ENCODE measurements around the gene YY2. TPM values are rescaled to one million over a fixed set of nuclear protein-coding genes. Genes with fewer than 3 reads are reported as not detected.
"Not testable (repeated sequence)": the region's sequence is repeated elsewhere in the genome, so short reads cannot be mapped to it uniquely, and the experiment has no call there.

The YY2 gene
- total RNA-seq, 2 donors from 2014 or later = 1.5 to 4.2 TPM

DNA sequence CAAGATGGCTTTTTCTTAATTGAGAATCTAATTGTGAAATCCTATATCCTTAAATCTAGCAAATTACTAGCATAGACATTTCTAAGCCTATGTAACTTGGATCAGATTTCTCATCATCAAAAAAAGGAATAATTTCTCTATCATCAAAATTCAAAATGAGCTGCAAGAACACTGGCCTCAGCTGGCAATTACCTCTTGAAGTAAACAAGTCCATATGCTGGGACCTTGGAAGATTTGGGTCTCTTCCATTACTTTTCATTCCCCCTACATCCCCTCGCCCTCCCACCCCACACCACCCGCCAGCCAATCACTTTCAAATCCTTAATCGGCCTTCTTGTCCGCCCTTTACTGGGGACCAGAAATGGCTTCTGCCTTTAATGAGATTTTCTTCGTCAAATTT lies 39.7 kb upstream of the YY2 start:
- no peak overlapping the region for H3K4me3 ChIP-seq
- TF ChIP-seq, protein P1, sequence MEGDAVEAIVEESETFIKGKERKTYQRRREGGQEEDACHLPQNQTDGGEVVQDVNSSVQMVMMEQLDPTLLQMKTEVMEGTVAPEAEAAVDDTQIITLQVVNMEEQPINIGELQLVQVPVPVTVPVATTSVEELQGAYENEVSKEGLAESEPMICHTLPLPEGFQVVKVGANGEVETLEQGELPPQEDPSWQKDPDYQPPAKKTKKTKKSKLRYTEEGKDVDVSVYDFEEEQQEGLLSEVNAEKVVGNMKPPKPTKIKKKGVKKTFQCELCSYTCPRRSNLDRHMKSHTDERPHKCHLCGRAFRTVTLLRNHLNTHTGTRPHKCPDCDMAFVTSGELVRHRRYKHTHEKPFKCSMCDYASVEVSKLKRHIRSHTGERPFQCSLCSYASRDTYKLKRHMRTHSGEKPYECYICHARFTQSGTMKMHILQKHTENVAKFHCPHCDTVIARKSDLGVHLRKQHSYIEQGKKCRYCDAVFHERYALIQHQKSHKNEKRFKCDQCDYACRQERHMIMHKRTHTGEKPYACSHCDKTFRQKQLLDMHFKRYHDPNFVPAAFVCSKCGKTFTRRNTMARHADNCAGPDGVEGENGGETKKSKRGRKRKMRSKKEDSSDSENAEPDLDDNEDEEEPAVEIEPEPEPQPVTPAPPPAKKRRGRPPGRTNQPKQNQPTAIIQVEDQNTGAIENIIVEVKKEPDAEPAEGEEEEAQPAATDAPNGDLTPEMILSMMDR (IDR thresholded peaks at IDR 0.05) = no peak
- DNase-seq (ENCODE audit: low spot score) (no peak), ATAC-seq (ENCODE audit: insufficient number of reproducible peaks, low FRiP score, low read depth) (no peak)
- H3K27ac ChIP-seq = no peak overlapping the region
- H3K27me3 ChIP-seq (replicated peaks; ENCODE audit: insufficient read depth) = no peaks in the 10 kb centered on the region
- no peaks in the 10 kb centered on the region for H3K9me3 ChIP-seq
- H3K4me1 ChIP-seq (ENCODE audit: control insufficient read depth in 1 of 2, low read depth in 2 of 2) = no peaks in the 10 kb centered on the region
- H3K36me3 ChIP-seq = no peaks in the 10 kb centered on the region

DNA sequence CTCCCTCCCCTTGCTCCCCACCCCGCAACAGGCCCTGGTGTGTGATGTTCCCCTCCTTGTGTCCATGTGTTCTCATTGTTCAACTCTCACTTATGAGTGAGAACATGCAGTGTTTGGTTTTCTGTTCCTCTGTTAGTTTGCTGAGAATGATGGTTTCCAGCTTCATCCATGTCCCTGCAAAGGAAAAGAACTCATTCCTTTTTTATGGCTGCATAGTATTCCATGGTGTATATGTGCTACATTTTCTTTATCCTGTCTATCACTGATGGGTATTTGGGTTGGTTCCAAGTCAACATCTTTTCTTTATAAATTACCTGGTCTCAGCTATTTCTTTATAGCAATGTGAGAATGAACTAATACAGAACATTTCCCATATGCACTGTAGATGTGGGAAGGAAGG lies 35.6 kb upstream of the YY2 start:
- H3K27me3 ChIP-seq (replicated peaks; ENCODE audit: insufficient read depth); H3K4me3 ChIP-seq; H3K9me3 ChIP-seq; H3K4me1 ChIP-seq (ENCODE audit: control insufficient read depth in 1 of 2, low read depth in 2 of 2); ATAC-seq (ENCODE audit: insufficient number of reproducible peaks, low FRiP score, low read depth); DNase-seq (ENCODE audit: low spot score); H3K36me3 ChIP-seq; H3K27ac ChIP-seq: not testable (repeated sequence)

DNA sequence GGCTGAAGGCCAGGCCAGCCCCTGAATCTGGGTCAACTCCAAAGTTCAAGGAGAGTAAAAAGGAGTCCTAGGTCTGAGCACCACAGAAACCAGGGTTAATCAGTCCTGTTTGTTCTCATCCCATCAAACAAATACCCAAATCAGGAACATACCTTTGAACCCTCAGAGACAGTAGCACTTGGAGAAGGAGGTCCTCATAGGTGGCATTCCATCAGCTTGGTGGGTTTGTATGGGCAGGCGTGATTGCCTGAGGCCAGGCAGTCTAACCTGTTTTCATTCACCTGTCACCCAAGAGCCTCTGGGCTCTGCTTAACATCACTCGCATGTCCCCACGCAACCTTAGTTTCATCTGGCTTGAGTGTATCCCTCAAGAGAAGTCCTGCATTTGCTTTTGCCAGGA lies 33.9 kb upstream of the YY2 start:
- no peaks in the 10 kb centered on the region for H3K9me3 ChIP-seq
- no peak overlapping the region for H3K4me3 ChIP-seq
- H3K27ac ChIP-seq = no peak overlapping the region
- ATAC-seq (ENCODE audit: insufficient number of reproducible peaks, low FRiP score, low read depth) = no peak
- TF ChIP-seq, protein P1 (IDR thresholded peaks at IDR 0.05) = no peak
- H3K27me3 ChIP-seq (replicated peaks; ENCODE audit: insufficient read depth) = no peaks in the 10 kb centered on the region
- DNase-seq (ENCODE audit: low spot score) = no peak
- H3K4me1 ChIP-seq (ENCODE audit: control insufficient read depth in 1 of 2, low read depth in 2 of 2) = no peaks in the 10 kb centered on the region
- no peaks in the 10 kb centered on the region for H3K36me3 ChIP-seq

DNA sequence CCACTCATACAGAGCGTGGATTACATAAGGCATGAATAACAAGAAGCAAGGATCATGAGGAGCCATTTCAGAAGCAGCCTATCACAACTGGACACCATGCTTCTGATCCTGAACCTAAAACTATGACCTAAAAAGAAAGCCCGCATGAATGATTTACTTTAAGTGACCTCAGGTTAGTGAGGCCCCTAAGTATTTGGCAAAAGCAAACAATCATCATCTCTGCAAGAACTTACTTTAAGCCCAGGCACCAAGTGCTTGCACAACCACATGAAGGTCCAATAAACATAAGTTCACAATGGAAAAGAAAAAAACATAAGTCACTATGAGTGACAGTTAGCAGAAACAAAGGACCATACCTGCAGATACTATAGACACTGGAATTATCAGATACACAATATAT lies 24.3 kb upstream of the YY2 start:
- Histone ChIP-seq H3K27ac (no peak overlapping the region), H3K4me1 (ENCODE audit: control insufficient read depth in 1 of 2, low read depth in 2 of 2) (no peaks in the 10 kb centered on the region), H3K27me3 (replicated peaks; ENCODE audit: insufficient read depth) (no peaks in the 10 kb centered on the region), H3K9me3 (no peaks in the 10 kb centered on the region), H3K36me3 (no peaks in the 10 kb centered on the region), H3K4me3 (no peak overlapping the region)
- DNase-seq (ENCODE audit: low spot score) (no peak), ATAC-seq (ENCODE audit: insufficient number of reproducible peaks, low FRiP score, low read depth) (no peak)
- TF ChIP-seq, protein P1 (IDR thresholded peaks at IDR 0.05) = no peak

DNA sequence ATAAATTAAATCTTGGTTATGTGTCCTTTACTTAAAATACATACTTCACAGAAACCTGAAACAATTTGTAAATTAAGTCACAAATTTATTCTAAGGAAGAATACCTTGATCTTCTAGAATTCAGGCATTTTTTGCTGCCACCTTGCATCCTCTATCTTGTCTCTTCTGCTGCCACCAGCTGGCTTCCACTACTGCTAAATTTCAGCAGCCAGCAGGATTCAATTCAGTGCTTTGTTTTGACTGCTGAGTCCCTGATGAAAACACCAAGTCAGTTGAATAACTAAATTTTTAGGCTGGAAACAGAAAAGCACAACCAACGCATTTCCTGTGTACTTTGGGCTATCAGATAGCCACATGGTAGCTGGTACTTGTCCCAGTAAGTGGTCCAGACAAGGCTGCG lies 18.7 kb upstream of the YY2 start:
- Histone ChIP-seq H3K4me1 (ENCODE audit: control insufficient read depth in 1 of 2, low read depth in 2 of 2) (no peaks in the 10 kb centered on the region), H3K27ac (no peak overlapping the region), H3K36me3 (no peaks in the 10 kb centered on the region), H3K4me3 (no peak overlapping the region), H3K9me3 (no peaks in the 10 kb centered on the region), H3K27me3 (replicated peaks; ENCODE audit: insufficient read depth) (no peaks in the 10 kb centered on the region)
- no peak for DNase-seq (ENCODE audit: low spot score)
- TF ChIP-seq, protein P1 (IDR thresholded peaks at IDR 0.05) = no peak
- ATAC-seq (ENCODE audit: insufficient number of reproducible peaks, low FRiP score, low read depth) = no peak

DNA sequence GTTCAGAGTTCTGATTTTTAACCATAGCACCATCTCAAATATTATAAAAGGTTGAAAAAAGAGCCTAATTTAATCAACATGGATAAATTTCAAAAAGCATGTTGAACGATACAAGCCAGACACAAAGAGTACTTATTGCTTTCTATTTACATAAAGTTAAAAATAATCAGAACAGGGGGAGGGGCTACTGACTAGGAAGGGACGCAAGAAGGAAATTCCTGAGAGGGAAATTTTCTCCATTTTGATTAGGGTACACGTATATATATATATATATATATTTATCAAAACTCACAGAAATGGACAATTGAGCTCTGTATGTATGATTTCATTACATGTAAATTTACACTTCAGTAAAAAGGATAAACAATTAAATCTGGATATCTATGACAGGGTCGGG lies 16.9 kb upstream of the YY2 start:
- Histone ChIP-seq H3K27me3 (replicated peaks; ENCODE audit: insufficient read depth) (no peaks in the 10 kb centered on the region), H3K4me3 (peak overlapping the region; percentile 83), H3K4me1 (ENCODE audit: control insufficient read depth in 1 of 2, low read depth in 2 of 2) (peaks cover 0 to 13% of the 10 kb centered on the region in 2 donors), H3K9me3 (no peaks in the 10 kb centered on the region), H3K36me3 (no peaks in the 10 kb centered on the region), H3K27ac (peak overlapping the region; percentile 77)
- TF ChIP-seq, protein P1 (IDR thresholded peaks at IDR 0.05) = no peak
- ATAC-seq (ENCODE audit: insufficient number of reproducible peaks, low FRiP score, low read depth) (no peak), DNase-seq (ENCODE audit: low spot score) (no peak)

Data from thoracic aorta (tissue), 2 donors.